ENCODE results near the gene MDC1. TPM values are rescaled to one million over a fixed set of nuclear protein-coding genes. Genes with fewer than 3 reads are reported as not detected.

Gene MDC1
- total RNA-seq, 1 experiment from 2014 or later: 10.9 TPM

DNA sequence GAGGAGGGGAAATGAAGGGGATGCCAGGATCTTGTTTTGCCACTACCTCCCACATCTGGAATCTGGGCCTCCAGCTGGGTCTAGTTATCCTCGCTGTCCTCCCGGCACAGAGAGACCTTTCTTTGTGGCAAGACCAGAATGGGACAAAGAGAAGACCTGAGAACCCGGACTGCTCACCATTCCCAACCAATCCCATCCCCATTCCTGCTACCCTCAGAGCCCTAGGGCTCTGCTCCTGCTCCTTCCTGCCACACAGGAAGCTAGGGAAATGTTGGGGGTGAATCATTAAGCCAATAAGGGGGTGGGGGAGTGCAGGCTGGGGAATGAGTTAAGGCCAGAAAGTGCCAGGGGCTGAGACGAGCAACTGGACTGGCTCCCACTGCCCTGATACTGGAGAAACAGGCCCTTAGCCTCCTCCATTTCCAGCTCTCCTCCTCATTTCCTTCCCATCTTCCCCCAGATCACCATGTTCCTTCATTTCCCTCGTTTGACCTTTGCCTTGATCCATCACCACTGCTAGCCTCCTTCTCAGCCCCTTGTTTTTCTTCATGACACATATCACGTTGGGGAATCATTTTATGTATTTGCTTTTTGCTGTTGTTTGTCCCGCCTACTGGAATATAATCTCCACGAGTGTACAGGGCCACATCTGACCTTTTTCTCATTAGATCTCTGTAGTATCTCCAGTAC lies 31.9 kb upstream of the MDC1 start:
- DNase-seq (ENCODE audit: low read depth): peak; percentile 93

- DNase-seq (ENCODE audit: low read depth): peak; percentile 46
These were observed 31.1 kb upstream of the MDC1 start for GRCh38 chr6:30747902-30748769.

- peak; percentile 44 for DNase-seq (ENCODE audit: low read depth)
These were observed 30.2 kb upstream of the MDC1 start for GRCh38 chr6:30747300-30747687.

DNA sequence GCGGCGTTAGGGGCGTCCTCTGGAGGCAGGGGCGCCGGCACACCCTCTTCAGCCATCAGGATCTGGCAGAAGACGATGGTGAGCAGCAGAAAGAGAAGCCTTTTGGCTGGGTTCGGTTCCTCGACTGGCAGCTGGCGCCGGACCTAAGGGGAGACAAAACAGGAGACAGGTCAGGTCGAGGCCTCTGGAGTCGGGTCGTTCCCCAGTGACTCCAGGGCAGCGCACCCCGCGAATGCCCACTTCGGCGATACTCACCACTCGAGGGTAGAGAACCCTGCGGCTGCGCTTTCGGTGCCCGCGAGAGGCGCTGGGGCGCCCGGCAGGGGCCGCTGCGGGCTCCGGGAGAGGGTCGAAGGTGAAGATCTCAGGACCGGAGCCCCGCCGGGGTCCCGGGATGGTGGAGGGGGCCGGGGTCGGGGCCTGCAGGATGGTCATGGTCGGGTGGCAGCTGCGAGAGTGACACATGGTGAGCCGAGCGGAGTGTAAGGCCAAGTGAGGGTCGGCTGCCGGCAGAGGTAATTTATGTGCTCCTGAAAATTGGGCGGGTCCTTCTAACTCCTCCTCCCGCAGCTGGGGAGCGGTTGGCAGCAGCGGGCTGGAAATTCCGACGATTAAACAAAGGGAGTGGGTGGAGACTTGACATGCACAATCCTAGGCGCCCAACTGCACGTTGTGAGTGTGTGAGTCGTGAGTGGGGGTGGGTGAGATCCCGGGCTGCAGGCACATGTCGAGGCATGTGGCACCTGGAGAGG lies 27.1 kb upstream of the MDC1 start, which contains the start of gene IER3:
TSS of gene IER3 (minus strand) at position 494 of the 752 bp plus-strand sequence. CDS start at position 465, 29 bp downstream.
- peak; percentile 96 for DNase-seq (ENCODE audit: low read depth)

- peak; percentile 57 for DNase-seq (ENCODE audit: low read depth)
These were observed 26.3 kb upstream of the MDC1 start for GRCh38 chr6:30743099-30744053.

GRCh38 chr6:30742316-30743098 lies 25.4 kb upstream of the MDC1 start, which contains the start of gene FLOT1:
FLOT1 (minus strand) TSS chr6:30742687; CDS start chr6:30742189, 498 bp downstream.
- peak; percentile 99 for DNase-seq (ENCODE audit: low read depth)

DNA sequence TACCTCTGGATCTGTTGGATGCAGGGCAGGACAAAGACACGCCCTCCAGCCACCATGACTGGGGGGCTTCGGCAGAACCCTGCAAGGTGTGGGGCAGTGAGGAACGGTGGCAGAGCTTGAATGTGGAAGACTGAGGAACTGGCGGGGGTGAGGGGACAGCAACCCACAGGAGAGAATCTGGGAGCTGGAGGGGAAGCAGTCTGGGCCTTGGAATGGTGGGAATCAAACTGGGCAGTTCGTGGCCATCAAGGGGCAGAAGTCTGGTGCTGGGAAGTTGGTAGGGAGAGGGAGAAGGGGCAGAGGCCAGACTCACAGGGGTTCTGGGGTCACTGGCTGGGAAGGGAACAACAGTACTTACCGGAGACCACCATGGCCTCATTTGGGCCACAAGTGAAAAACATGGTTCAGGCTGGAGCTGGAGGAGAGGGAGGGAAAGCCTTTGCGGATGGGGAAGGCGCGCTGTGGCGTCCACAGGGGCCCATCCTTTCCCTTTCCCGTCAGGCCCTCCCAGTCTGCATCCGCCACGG lies 24.8 kb upstream of the MDC1 start:
- DNase-seq (ENCODE audit: low read depth): no peak

DNA sequence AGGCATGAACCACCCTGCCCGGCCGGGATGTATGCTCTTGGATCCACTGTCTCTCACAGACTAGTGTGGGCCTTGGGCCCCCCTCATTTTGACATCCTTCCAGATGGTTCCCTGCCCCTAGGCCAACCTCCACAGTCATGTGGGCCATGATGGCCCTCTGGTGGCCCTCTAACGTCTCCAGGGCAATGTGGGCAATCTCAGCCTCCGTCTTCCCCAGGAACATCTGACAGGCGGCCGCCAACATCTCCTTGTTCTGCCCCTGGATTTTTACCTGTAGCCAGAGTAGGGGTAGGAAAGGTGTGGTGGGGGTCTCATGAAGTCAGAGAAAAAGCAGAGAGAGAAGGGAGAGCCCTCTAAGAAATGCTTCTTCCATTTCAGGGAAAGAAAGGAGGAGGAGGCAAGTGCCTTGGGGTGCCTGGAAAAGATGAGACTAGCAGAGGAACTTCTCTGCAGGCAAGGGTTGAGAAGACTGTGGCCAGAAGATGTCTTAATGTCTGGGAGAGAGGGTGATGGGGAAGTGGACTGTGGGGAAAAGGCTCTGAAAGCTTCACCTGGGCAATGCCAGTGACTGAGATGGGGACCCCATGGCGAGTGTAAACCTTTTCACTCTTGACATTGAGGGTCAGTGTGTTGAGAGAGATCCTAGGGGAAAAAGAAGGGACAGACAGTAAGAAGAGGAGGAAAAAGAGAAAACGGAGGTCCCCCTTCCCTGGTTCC lies 24.1 kb upstream of the MDC1 start:
- peak; percentile 59 for DNase-seq (ENCODE audit: low read depth)

- DNase-seq (ENCODE audit: low read depth): peak; percentile 27
These were observed 23.4 kb upstream of the MDC1 start for GRCh38 chr6:30740540-30740870.

DNA sequence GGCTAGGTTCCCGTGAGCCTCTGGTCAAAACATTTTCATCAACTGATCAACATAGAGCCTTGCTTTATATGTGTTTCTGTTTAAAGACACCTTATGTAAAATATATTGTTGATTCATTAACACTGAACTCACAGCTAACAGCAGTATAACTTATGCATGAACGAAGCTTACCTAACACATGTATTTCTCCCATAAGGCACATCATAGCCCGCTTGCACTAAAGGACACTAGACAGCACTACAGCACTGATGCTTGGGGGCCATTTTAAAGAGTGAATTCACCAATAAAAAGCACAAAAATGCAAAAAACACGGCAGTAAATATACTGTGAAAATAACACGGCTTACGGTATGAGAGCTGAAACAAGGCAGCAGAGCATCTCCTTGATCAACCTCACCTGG lies 21.5 kb upstream of the MDC1 start:
- DNase-seq (ENCODE audit: low read depth): no peak

- DNase-seq (ENCODE audit: low read depth): no peak
These were observed 18.7 kb upstream of the MDC1 start for GRCh38 chr6:30735668-30736314.

GRCh38 chr6:30732237-30732943 lies 15.3 kb upstream of the MDC1 start:
- DNase-seq (ENCODE audit: low read depth): no peak

DNA sequence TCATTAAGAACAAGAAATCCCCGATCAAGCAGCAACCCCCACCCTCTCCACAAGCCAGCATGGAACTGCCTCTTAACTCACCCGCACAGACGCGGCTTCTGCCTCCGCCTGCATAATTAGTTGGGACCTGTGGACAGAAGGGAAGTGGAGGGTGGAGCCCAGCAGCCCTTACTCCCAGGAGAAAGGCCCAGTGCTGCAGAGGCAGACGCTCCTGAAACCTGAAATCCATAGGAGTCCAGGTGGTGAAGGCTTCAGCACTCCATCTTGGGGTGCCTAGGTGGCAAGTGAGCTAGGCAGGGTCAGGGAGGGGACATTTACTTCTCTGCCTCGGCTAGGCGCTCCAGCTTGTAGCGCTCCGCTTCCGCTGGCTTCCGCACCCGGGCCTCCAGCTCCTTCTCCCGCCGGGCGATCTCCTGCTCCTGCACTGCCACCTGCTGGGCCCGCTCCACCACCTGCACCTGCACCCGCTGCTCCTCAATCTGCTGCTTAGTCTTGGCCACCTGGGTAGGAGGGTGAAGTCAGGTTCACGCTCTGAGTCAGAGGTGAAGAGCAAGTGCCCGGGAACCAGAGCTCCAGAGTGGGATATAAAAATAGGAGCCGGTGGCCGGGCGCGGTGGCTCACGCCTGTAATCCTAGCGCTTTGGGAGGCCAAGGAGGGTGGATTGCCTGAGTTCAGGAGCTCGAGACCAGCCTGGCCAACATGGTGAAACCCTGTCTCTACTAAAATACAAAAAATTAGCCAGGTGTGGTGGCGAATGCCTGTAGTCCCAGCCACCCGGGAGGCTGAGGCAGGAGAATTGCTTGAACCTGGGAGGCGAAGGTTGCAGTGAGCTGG lies 13.7 kb upstream of the MDC1 start:
- peak; percentile 49 for DNase-seq (ENCODE audit: low read depth)

DNA sequence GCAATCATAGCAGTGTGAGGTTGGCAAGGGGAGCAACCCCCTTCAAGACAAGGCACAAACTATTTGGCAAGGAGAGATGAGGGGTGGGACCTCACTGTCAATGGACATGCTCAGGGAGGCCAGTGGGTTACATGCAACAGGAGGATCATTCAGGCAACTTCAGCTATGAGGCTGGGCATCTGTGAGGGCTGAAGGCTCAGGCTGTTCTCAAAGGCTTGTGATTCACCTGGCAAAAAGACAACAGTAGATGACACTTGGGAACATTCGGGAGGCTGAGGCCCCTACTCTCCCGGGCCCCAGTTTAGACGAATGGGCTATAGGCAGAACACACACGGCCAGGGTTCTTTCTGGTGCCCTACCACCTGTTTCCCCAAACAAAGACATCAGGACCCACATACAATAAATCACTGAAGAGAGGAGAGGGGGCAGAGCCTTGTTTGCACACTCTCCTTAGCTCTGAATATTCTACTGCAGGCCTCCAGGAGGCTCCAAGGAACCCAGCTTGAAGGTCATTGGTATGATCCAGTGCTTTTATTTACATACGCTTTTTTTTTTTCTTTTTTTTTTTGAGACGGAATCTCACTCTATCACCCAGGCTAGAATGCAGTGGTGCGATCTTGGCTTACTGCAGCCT lies 11.0 kb upstream of the MDC1 start:
- peak; percentile 60 for DNase-seq (ENCODE audit: low read depth)

DNA sequence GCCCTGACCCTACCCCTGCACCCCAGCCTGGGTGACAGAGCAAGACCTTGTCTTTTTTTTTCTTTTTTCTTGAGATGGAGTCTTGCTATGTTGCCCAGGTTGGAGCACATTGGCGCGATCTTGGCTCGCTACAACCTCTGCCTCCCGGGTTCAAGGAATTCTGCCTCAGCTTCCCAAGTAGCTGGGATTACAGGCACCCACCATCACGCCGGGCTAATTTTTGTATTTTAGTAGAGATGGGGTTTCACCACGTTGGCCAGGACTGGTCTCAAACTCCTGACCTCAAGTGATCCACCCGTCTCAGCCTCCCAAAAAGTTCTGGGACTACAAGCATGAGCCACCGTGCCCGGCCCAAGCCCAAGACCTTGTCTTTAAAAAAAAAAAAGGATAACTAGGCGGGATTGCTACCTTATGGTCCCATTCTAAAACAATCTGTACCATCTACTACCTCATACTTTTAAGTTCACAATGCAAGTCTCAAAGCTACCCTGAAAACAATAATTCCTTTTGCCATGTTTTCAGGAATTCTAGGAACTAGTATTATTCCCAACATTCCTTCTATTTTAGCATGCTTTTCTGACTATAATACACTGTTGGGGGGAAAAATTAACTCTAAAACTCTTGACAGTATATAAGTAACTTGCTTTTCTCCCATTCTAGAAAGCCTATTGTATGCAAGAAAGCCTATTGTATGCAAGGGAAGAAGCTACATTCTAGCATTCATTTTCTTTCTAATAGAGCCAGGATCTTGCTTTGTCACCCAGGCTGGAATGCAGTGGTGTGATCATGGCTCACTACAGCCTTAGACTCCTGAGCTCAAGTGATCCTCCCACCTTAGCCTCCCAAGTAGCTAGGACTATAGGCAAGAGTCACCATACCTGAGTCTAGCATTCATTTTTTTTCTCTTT lies 9.7 kb upstream of the MDC1 start:
- DNase-seq (ENCODE audit: low read depth): peak; percentile 56
